HG02759 (cell line): ENCODE measurements around the gene CYB5D1.
"Not testable (repeated sequence)": the region's sequence is repeated elsewhere in the genome, so short reads cannot be mapped to it uniquely, and the experiment has no call there.

Experiments
- ATAC-seq: cut with Tn5 transposase; IDR thresholded peaks from one replicate; pipeline ENCODE4 v1.9.1; 2021; ENCODE audit warnings: mild to moderate bottlenecking, moderate library complexity; ENCODE audit not compliant: unreplicated experiment

The CYB5D1 gene

GRCh38 chr17:7854851-7855659, 2.7 kb upstream of the CYB5D1 start, which contains the start of gene TMEM88:
TMEM88 (plus strand) TSS chr17:7855066; CDS start chr17:7855075, 9 bp downstream.
- no peak for ATAC-seq

DNA sequence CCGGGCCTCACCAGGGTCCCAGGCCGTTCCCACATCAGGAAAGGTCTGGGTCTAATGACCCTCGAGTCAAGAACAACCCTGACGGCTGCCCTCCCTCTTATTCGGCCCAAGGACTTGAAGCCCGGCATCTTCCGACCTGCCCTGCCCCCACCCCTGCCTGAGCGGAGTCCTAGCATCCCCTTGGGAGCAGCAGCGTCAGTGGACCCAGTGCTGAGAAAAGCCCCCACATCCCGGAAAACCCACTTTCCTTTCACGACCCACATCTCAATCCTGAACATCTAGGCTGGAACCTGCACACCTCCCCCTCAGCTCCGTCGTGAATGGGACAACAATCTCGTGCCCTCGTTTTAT, 2.2 kb upstream of the CYB5D1 start:
- ATAC-seq, result no peak

DNA sequence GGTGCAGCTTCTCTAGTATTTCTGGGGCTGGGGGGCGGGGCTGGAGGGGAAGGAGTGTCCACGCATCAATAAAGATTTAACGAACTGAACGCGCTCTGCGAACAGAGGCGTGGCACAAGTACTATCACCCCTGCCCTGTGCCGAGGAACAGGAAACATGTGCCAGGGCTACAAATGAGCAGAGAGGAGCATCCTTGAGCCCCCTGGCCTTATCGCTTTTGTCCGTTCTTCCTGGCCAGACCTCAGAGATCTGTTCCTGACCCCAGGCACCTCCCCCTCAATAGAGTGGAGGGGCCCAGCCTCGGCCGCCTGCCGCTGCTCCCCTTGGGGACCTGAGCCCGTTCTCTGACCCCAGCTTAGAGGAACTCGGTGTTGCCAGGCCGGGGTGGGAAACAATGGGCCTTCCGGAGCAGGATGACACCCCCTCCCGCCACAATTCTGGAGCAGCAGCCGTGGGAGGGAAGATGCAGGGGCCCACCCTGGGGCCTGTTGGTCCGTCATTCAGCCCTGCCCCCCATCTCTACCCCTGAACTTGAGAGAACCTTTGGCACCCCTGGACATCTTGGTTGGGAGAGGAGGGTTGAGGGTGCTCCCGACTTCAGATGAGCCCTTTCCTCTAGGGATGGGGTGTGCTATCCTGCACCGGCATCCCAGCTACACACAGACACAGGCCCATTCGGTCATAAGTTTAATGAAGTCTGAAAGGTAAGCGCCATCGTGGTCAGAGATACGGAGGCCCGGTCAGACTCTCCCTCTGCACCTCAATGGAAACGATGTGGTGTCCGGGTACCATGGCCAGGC, 1.6 kb upstream of the CYB5D1 start:
- no peak for ATAC-seq

DNA sequence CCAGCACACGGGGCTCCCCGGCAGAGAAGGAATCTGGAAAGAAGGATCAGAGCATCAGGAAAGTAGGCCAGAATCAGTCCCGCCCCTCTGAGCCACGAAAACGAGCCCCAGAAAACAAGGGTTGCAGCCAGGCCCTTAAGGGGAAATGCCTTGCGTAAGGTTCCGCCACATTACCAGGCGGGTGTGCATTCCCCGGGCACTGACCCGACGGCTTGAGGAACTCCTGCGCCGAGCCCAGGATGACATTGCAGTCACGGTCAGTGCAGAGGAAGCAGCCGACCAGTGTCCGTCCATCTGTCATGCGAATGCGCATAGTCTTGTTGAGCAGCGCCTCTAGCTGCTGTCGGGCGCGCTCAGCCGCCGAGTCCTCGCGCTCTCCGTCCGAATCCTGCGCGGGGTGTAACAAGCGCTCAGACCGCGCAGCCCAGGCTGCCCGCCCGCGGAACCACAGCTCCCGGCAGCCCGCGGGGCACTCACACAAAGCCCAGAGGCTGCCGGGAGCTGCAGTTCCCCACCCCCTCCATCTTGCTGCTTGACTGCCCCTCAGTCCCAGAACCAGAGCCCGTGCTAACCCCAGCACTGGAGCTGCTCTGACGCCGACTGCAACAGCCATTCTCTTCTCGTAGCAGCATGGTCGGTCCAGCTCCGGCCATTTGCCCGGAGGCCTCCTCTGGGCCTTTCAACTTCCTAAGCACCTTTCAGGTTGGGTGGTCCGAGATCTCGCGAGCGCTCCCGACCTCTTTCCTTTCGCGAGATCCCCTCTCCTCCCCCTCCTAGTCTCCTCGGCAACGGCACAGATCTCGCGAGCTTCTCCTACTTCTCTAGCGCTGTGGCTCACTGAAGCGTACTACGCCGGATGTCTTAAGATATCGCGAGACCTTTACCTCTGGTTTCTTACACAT, 741 bp upstream of the CYB5D1 start, which contains the start of gene NAA38:
Gene NAA38, minus strand, starts transcription at position 749 of the 902 bp plus-strand sequence. Its CDS starts 96 bp downstream, at position 653.
- ATAC-seq, result peak; percentile 76

- no peak for ATAC-seq
Observed at GRCh38 chr17:7858522-7858810, 663 bp downstream of the CYB5D1 start.

DNA sequence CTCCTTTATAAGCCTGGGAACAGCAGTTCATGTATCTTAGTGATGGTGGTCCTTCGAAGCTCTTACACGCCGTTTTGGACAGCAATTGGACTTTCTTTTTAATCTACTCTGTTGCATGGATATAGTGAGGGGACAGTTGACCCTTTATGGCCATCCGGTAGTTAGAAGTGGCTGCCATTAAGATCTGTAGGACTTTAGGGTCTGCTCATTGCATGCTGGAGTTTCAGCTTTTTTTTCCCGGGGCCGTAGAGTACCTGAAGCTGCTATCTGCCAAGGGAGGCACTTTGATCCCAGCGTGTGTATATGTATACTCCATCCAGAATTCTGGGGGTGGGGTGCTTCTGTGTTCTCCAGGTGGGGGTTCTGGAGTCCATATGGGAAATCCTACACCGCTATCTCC, 1.2 kb downstream of the CYB5D1 start:
- ATAC-seq, result no peak

DNA sequence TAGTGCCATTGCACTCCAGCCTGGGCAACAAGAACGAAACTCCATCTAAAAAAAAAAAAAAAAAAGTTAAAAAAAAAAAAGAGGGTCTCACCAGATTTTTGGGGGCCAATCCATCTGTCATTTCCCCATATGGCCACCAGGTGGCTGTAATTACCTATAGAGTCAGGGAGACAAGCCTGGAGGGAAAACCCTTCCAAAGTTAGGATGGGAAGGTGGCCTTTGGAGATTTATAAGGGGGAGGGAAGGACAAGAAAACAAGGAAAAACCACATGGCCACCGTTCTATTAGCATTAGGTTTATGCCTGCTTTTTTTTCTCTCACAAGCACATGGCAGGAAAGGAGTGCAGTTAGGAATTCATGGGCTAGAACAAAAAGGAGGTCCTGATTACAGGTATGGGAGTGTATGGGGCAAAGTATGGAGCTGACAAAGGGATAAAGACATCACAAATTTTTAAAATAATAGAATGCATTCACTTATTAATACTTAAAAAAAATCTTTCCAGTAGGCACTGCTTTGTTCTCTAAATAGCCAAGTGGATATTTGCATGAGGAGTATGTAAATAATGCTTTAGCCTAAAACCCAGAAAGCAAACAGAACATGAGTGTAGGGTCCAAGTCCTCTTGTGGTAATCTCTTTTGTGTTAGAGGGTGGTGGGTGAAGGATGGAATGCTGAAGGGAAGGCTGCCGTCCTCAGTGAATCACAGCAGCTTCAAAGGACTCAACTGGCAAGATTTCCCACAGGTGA, 5.1 kb downstream of the CYB5D1 start:
- ATAC-seq, result no peak

DNA sequence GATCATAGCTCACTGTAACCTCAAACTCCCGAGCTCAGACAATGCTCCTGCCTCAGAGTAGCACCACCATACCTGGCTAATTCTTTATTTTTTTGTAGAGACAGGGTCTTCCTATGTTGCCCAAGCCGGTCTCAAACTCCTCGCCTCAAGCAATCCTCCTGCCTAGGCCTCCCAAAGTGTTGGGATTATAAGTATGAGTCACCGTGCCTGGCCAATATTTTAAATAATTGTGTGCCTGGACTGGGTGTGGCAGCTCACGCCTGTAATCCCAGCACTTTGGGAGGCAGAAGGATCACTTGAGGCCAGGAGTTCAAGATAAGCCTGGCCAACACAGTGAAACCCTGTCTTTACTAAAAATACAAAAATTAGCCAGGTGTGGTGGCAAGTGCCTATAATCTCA, 6.6 kb downstream of the CYB5D1 start:
- ATAC-seq, result not testable (repeated sequence)

DNA sequence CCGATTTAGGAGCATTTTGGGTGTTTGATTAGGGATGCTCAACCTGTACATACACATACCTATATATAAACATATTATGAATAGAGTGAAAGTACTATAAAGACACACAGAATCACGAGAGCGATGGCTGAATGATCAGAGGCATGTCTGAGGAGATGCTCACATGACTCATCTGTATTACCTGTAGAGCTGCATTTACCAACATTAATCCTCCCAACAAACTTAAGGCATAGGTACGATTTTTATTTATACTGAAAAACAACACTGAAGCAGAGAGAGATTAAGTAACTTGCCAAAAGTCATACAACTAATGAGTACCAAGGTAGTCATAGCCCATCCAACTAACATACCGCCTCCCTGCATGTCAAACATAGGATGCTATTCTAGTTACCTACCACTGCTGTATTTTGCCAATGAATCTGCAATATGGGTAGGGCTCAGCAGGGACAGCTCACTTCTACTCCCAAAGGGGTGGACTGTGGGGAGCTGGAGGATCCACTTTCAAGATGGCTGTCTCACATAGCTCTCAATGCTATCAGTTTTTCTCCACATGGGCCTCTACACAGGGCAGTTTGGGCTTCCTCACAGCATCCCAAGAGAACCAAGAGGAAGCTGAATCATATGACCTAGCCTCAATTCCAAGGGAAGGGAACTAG, 7.3 kb downstream of the CYB5D1 start:
- no peak for ATAC-seq

- no peak for ATAC-seq
Observed at GRCh38 chr17:7867881-7868329, 10.1 kb downstream of the CYB5D1 start.

GRCh38 chr17:7873051-7873450, 15.2 kb downstream of the CYB5D1 start:
- ATAC-seq, result no peak

GRCh38 chr17:7875804-7876370, 18.1 kb downstream of the CYB5D1 start:
- no peak for ATAC-seq

DNA sequence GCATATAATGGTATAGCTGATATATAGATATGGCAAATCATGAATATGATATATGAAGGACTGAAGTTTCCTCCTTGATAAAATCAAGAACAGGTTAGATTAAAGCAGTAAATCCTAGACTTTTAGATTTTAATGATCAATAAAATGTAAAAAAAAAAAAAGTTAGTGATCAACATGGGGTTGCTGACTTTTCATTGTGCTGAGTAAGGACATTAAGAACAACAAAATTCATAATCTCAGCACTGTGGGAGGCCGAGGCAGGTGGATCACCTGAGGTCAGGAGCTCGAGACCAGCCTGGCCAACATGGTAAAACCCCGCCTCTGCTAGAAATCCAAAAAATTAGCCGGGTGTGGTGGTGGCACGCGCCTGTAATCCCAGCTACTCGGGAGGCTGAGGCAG, 20.4 kb downstream of the CYB5D1 start:
- ATAC-seq, result no peak

DNA sequence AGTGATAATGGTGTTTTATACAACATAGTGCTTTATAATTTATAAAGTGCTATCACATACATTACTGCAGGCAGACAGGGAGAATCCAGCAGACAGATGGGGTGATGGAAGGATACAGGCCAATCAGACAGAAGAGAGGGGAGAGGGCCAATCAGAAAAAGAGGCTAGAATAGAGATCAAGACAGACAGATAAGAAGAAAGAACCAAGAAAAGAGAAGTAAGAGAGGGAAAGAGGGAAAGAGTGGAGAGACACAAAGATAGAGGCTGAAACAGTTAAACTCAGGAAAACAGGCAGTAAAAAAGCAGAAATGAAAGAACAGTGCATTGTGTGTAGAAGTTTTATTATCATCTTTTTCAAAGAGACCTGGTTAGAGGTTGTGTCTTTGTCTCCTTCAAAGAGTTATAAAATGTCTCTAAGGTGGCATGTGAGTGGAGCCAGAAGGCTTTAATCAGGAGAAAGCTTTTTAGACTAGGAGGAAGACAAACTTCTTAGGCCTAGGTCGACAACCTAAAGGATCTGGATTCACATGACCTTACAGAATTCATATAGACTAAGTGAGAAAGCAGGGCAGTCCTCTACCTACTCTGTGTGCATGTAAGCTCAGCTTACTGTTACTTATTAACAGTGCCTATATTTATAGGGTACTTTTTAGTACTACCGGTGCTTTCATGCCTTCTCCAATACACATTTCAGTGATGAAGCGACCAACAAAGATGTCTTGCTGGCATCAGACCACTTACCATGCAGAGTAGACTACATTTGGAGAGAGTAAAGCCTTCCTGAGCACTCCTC, 22.5 kb downstream of the CYB5D1 start:
- no peak for ATAC-seq

- no peak for ATAC-seq
Observed at GRCh38 chr17:7881276-7882054, 23.7 kb downstream of the CYB5D1 start.

DNA sequence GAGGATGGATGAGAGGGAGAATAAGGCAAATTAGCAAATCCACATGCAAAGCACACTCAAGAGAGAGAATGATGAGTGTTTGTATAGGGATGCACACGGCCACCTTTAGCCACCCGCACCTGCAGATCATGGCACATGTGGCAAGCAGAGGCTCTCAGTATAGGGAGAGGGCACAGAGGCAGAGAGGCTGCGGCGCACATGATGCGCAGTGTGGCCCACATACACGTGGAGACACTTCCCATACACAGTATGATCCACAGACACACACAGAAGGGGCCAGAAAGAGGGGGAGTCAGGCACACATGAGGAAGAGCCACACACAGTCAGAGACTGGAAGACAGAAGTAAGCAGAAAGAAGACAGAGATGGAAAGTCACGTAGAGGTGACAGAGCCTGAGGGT, 24.3 kb downstream of the CYB5D1 start:
- ATAC-seq, result no peak

GRCh38 chr17:7882629-7883028, 24.8 kb downstream of the CYB5D1 start:
- no peak for ATAC-seq

DNA sequence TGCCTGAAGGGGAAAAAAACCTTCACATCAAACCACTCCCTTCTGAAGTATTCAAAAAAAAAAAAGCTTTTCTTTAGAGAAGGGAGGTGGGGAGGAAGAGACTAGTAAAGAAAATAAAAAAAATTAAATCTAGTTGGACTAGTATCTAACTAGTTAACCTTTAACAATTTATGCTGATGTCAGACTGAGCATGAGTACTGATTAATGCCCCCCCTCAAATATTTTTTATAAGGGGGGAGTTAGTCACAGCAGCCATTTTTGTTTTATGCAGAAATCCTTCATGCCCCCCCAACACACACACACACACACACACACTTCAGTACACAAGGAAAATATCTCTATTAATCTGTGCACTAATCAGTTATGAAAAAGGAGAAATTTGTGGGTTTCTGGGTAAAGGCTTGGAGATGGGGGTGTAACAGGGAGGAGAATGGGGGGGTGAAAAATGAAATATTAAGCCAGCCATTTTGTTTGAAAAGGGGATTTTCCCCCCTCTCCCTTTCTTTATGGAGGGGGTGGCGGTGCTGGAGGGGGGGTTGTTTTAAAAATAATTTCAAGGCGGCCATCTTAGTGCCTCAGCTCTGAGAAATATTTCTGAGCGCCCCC, 26.1 kb downstream of the CYB5D1 start:
- no peak for ATAC-seq
